ENCODE results near the gene ZBTB7C. TPM values are rescaled to one million over a fixed set of nuclear protein-coding genes. Genes with fewer than 3 reads are reported as not detected.
"Not testable (repeated sequence)": the region's sequence is repeated elsewhere in the genome, so short reads cannot be mapped to it uniquely, and the experiment has no call there.

The ZBTB7C gene
- total RNA-seq, 1 donor from 2014 or later: 0.11 TPM

DNA sequence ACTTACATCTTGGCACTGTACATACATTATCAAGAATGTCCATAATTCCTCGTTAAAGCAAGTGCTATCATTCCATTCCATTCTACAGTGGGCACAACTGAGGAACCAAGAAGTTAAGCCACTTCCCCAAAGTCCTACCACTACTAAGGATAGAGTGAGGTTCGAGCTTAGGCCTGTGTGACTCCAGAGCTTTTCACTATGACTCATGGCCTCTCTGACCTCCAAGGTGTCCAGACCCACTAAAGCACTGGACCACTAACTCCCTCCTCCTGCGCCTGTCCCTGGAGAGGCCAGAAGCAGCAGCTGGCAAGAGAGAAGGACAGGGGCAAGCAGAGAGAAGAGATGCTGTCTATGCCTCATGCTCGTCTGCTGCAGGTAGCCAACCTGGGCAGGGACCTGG, 117.0 kb downstream of the ZBTB7C start:
- Mint-ChIP-seq H3K9me3 (ENCODE audit: unreplicated experiment) (no peaks in the 10 kb centered on the region), H3K27ac (ENCODE audit: unreplicated experiment) (no peak overlapping the region), H3K4me1 (ENCODE audit: unreplicated experiment) (peaks cover 4% of the 10 kb centered on the region), H3K36me3 (ENCODE audit: unreplicated experiment) (no peaks in the 10 kb centered on the region), H3K27me3 (ENCODE audit: unreplicated experiment) (peaks cover 4% of the 10 kb centered on the region), H3K4me3 (ENCODE audit: unreplicated experiment) (no peak overlapping the region)
- DNase-seq (ENCODE audit: extremely low spot score, unreplicated experiment): peak; percentile 19
- TF ChIP-seq, protein P1, sequence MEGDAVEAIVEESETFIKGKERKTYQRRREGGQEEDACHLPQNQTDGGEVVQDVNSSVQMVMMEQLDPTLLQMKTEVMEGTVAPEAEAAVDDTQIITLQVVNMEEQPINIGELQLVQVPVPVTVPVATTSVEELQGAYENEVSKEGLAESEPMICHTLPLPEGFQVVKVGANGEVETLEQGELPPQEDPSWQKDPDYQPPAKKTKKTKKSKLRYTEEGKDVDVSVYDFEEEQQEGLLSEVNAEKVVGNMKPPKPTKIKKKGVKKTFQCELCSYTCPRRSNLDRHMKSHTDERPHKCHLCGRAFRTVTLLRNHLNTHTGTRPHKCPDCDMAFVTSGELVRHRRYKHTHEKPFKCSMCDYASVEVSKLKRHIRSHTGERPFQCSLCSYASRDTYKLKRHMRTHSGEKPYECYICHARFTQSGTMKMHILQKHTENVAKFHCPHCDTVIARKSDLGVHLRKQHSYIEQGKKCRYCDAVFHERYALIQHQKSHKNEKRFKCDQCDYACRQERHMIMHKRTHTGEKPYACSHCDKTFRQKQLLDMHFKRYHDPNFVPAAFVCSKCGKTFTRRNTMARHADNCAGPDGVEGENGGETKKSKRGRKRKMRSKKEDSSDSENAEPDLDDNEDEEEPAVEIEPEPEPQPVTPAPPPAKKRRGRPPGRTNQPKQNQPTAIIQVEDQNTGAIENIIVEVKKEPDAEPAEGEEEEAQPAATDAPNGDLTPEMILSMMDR (IDR thresholded peaks at IDR 0.05): no peak

DNA sequence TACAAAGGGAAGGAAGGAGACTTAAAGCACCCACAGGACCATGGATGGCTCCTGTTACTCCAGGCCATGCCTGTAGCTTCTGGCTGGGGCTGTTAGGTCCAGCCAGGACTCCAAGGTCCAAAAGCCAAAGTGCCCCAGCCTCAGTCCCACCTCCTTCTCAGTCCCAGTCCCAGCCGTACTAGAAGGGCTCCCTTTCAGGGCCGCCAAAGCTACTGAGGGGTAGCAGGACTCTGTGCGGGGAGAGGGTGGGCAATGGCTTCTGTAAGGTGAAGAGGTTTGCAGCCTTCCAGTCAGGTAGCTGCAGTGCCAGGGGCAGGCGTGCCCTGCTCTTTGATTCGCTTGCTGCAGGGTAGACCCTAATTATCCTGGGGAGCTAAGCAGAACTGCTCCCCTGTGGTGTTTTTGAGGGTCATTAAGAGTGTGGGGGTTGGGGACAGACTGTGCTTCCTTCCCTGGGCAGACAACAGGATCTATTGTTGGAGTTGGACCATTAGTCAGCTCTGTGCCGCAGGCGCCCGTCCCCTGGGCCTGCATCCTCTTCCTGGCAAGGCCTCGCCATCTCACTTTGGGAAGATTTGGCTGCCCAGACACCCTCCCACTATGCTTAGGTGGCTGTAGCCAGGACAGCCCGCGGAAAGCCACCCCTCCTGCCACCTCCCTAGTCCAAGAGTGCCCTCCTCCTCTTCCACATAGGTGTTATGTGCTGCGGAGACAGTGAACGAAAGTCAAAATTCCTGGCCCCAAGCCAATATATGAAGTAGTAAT, 118.8 kb downstream of the ZBTB7C start:
- peaks cover 4% of the 10 kb centered on the region for H3K4me1 Mint-ChIP-seq (ENCODE audit: unreplicated experiment)
- no peaks in the 10 kb centered on the region for H3K9me3 Mint-ChIP-seq (ENCODE audit: unreplicated experiment)
- peak; percentile 70 for DNase-seq (ENCODE audit: extremely low spot score, unreplicated experiment)
- H3K36me3 Mint-ChIP-seq (ENCODE audit: unreplicated experiment): no peaks in the 10 kb centered on the region
- TF ChIP-seq, protein P1 (IDR thresholded peaks at IDR 0.05): no peak
- H3K27me3 Mint-ChIP-seq (ENCODE audit: unreplicated experiment): peaks cover 18% of the 10 kb centered on the region
- no peak overlapping the region for H3K4me3 Mint-ChIP-seq (ENCODE audit: unreplicated experiment)
- no peak overlapping the region for H3K27ac Mint-ChIP-seq (ENCODE audit: unreplicated experiment)

DNA sequence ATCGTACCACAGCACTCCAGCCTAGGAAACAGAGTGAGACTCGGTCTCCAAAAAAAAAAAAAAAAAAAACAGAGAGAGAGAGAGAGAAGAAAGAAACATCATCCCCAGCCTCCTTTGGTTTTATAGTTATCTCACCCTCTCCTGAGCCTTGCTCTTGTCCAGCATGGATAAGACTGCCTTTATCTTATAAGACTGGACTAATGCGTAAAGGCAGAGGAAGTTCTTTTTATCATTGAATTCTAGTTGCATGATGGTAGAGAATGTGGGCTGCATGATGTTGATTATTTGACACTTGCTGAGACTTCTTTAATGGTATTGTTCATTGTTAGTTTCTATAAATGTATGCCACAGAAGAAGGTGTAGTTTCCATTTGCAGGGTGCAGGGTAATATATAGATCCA, 124.4 kb downstream of the ZBTB7C start:
- Mint-ChIP-seq H3K9me3 (ENCODE audit: unreplicated experiment) (no peaks in the 10 kb centered on the region), H3K36me3 (ENCODE audit: unreplicated experiment) (no peaks in the 10 kb centered on the region), H3K27ac (ENCODE audit: unreplicated experiment) (no peak overlapping the region), H3K27me3 (ENCODE audit: unreplicated experiment) (peaks cover 33% of the 10 kb centered on the region), H3K4me3 (ENCODE audit: unreplicated experiment) (no peak overlapping the region), H3K4me1 (ENCODE audit: unreplicated experiment) (no peaks in the 10 kb centered on the region)
- TF ChIP-seq, protein P1 (IDR thresholded peaks at IDR 0.05): no peak
- no peak for DNase-seq (ENCODE audit: extremely low spot score, unreplicated experiment)

DNA sequence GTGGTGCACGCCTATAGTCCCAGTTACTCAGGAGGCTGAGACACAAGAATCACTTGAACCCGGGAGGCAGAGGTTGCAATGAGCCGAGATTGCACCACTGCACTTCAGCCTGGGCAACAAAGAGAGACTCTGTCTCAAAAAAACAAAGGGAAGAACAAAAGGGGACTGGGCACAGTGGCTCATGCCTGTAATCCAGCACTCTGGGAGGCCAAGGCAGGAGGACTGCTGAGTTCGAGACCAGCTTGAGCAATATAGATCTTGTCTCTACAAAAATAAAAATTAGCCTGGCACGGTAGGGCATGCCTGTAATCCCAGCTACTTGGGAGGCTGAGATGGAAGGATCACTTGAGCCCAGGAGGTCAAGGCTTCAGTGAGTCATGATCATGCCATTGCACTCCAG, 125.2 kb downstream of the ZBTB7C start:
- not testable (repeated sequence) for H3K9me3 Mint-ChIP-seq (ENCODE audit: unreplicated experiment); H3K36me3 Mint-ChIP-seq (ENCODE audit: unreplicated experiment); H3K4me3 Mint-ChIP-seq (ENCODE audit: unreplicated experiment); H3K4me1 Mint-ChIP-seq (ENCODE audit: unreplicated experiment); H3K27ac Mint-ChIP-seq (ENCODE audit: unreplicated experiment)
- peaks cover 36% of the 10 kb centered on the region for H3K27me3 Mint-ChIP-seq (ENCODE audit: unreplicated experiment)
- DNase-seq (ENCODE audit: extremely low spot score, unreplicated experiment): peak; percentile 59

DNA sequence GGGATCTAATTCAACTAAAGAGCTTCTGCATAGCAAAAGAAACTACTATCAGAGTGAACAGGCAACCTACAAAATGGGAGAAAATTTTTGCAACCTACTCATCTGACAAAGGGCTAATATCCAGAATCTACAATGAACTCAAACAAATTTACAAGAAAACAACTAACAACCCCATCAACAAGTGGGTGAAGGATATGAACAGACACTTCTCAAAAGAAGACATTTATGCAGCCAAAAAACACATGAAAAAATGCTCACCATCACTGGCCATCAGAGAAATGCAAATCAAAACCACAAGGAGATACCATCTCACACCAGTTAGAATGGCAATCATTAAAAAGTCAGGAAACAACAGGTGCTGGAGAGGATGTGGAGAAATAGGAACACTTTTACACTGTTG, 127.7 kb downstream of the ZBTB7C start:
- H3K4me1 Mint-ChIP-seq (ENCODE audit: unreplicated experiment); H3K36me3 Mint-ChIP-seq (ENCODE audit: unreplicated experiment); DNase-seq (ENCODE audit: extremely low spot score, unreplicated experiment); H3K4me3 Mint-ChIP-seq (ENCODE audit: unreplicated experiment); H3K27ac Mint-ChIP-seq (ENCODE audit: unreplicated experiment); H3K9me3 Mint-ChIP-seq (ENCODE audit: unreplicated experiment): not testable (repeated sequence)
- peaks cover 30% of the 10 kb centered on the region for H3K27me3 Mint-ChIP-seq (ENCODE audit: unreplicated experiment)

DNA sequence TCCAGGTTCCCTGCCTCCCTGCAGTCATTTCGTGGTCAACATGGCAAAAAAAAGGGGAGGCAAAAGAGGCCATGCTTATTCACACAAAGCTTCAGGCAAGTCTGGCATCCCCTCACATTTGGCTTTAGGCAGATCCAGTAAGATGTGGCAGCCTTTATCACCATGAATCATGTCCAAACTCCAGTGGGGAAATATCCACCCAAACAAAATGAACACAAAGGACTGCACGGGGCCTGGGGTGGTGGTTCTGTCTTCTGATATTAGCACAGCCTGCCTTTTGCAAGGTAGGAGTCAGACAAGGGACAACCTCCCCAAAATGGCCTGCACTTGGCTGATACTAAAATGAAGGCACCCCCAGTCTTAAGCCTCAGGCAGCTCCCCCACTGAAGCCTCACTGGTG, 129.9 kb downstream of the ZBTB7C start:
- TF ChIP-seq, protein P1 (IDR thresholded peaks at IDR 0.05): no peak
- H3K36me3 Mint-ChIP-seq (ENCODE audit: unreplicated experiment): no peaks in the 10 kb centered on the region
- no peak overlapping the region for H3K27ac Mint-ChIP-seq (ENCODE audit: unreplicated experiment)
- peaks cover 24% of the 10 kb centered on the region for H3K27me3 Mint-ChIP-seq (ENCODE audit: unreplicated experiment)
- no peak overlapping the region for H3K4me3 Mint-ChIP-seq (ENCODE audit: unreplicated experiment)
- H3K9me3 Mint-ChIP-seq (ENCODE audit: unreplicated experiment): no peaks in the 10 kb centered on the region
- DNase-seq (ENCODE audit: extremely low spot score, unreplicated experiment): no peak
- no peaks in the 10 kb centered on the region for H3K4me1 Mint-ChIP-seq (ENCODE audit: unreplicated experiment)

All from osteocyte (in vitro differentiated cells).